IMR-90 (cell line): Measurements from ENCODE around the gene SF3B3. TPM values are rescaled to one million over a fixed set of nuclear protein-coding genes. Genes with fewer than 3 reads are reported as not detected.
A peak's percentile ranks its signal among the peaks of the same experiment; 100 is the strongest.

Source experiments
- ATAC-seq: fragments of 200-7000 bp; cut with Tn5 transposase; 2 replicates; pipeline ENCODE4 v1.9.1; 2020; ENCODE audit warnings: low read depth, mild to moderate bottlenecking, moderate library complexity
- BruUV-seq: library from RNA; stranded (reverse); fragments of 400-500 nt; replicated peaks from 2 replicates; lab custom pipeline; 2021; lab: Mats Ljungman, UMichigan
- CTCF ChIA-PET: fragments of 300-600 bp; formaldehyde crosslinking; extraction: SDS; loops from one replicate; lab custom pipeline; 2021; ENCODE audit warnings: antibody characterized with exemption; lab: Yijun Ruan, JAX
- POLR2A ChIA-PET: fragments of 300-600 bp; sonication (Branson Sonifier 250); formaldehyde crosslinking; loops from one replicate; lab custom pipeline; 2022; ENCODE audit warnings: antibody characterized with exemption; ENCODE audit not compliant: unreplicated experiment; lab: Charles Lee
- DNase-seq: peaks from one replicate; pipeline ENCODE4 v3.0.0; 2013
- H2AFZ ChIP-seq: replicated peaks from 2 replicates; pipeline ENCODE3; 2013; ENCODE audit warnings: low read length, mild to moderate bottlenecking; ENCODE audit not compliant: poor library complexity
- H2AK5ac ChIP-seq: 2 replicates; pipeline ENCODE4 v1.6.1; 2013; ENCODE audit warnings: low read depth, low read length, inconsistent platforms
- H2AK9ac ChIP-seq: replicated peaks from 2 replicates; pipeline ENCODE3; 2013; ENCODE audit warnings: mild to moderate bottlenecking, low read depth, low read length, moderate library complexity; ENCODE audit not compliant: poor library complexity
- H2BK120ac ChIP-seq: 2 replicates; pipeline ENCODE4 v1.6.1; 2013; ENCODE audit warnings: low read depth, low read length, inconsistent platforms
- H2BK15ac ChIP-seq: 3 replicates; pipeline ENCODE4 v1.6.1; 2013; ENCODE audit warnings: low read depth, low read length, inconsistent platforms
- H2BK20ac ChIP-seq: 2 replicates; pipeline ENCODE4 v1.6.1; 2013; ENCODE audit warnings: low read depth, mild to moderate bottlenecking, inconsistent platforms, low read length, moderate library complexity
- H2BK5ac ChIP-seq: 2 replicates; pipeline ENCODE4 v1.6.1; 2013; ENCODE audit warnings: mild to moderate bottlenecking, low read depth, low read length, inconsistent platforms; ENCODE audit not compliant: poor library complexity, severe bottlenecking
- H3K14ac ChIP-seq: replicated peaks from 2 replicates; pipeline ENCODE4 v1.6.1; 2013; ENCODE audit warnings: low read depth, low read length, inconsistent platforms
- H3K18ac ChIP-seq: 2 replicates; pipeline ENCODE4 v1.6.1; 2013; ENCODE audit warnings: low read depth, low read length, control low read depth
- H3K23ac ChIP-seq: 2 replicates; pipeline ENCODE4 v1.6.1; 2013; ENCODE audit warnings: low read depth, low read length, inconsistent platforms
- H3K27ac ChIP-seq: 2 replicates; pipeline ENCODE4 v1.5.1; 2013; ENCODE audit warnings: mild to moderate bottlenecking, control low read depth, low read length; ENCODE audit not compliant: insufficient read depth
- H3K27me3 ChIP-seq: 2 replicates; pipeline ENCODE4 v1.6.1; 2013; ENCODE audit warnings: low read length; ENCODE audit not compliant: control insufficient read depth, insufficient read depth
- H3K36me3 ChIP-seq: 2 replicates; pipeline ENCODE4 v1.6.1; 2013; ENCODE audit warnings: low read length, mixed read lengths; ENCODE audit not compliant: control insufficient read depth, insufficient read depth
- H3K4ac ChIP-seq: 2 replicates; pipeline ENCODE4 v1.6.1; 2013; ENCODE audit warnings: low read depth, low read length, inconsistent platforms
- H3K4me1 ChIP-seq: 2 replicates; pipeline ENCODE4 v1.6.1; 2013; ENCODE audit warnings: low read length, mixed read lengths; ENCODE audit not compliant: control insufficient read depth, insufficient read depth
- H3K4me2 ChIP-seq: 2 replicates; pipeline ENCODE4 v1.6.1; 2013; ENCODE audit warnings: low read depth, mild to moderate bottlenecking, control low read depth, low read length, moderate library complexity
- H3K4me3 ChIP-seq: 2 replicates; pipeline ENCODE4 v1.5.1; 2013; ENCODE audit warnings: low read depth, mild to moderate bottlenecking, control low read depth, low read length, moderate library complexity; ENCODE audit not compliant: insufficient read depth
- H3K56ac ChIP-seq: 2 replicates; pipeline ENCODE4 v1.6.1; 2013; ENCODE audit warnings: low read length, inconsistent platforms; ENCODE audit not compliant: insufficient read depth; ENCODE audit errors: extremely low read depth
- H3K79me1 ChIP-seq, 2 experiments: 2 replicates each; pipeline ENCODE4 v1.6.1; 2013; ENCODE audit warnings: low read length in 2 of 2, inconsistent platforms in 1 of 2, low read depth in 1 of 2
- H3K9ac ChIP-seq: 2 replicates; pipeline ENCODE4 v1.6.1; 2013; ENCODE audit warnings: low read depth, low read length, control low read depth
- H3K9me1 ChIP-seq: 2 replicates; pipeline ENCODE4 v1.6.1; 2013; ENCODE audit warnings: low read length, inconsistent platforms; ENCODE audit not compliant: insufficient read depth
- H3K9me3 ChIP-seq: 2 replicates; pipeline ENCODE4 v1.6.1; 2013; ENCODE audit warnings: low read length; ENCODE audit not compliant: control insufficient read depth, insufficient read depth
- H4K20me1 ChIP-seq: 2 replicates; pipeline ENCODE4 v1.6.1; 2013; ENCODE audit warnings: low read length, inconsistent platforms; ENCODE audit not compliant: insufficient read depth
- H4K5ac ChIP-seq: 2 replicates; pipeline ENCODE4 v1.6.1; 2013; ENCODE audit warnings: mild to moderate bottlenecking, low read depth, low read length, control low read depth
- H4K8ac ChIP-seq, 2 experiments: 2 replicates each; pipeline ENCODE4 v1.6.1; 2013; ENCODE audit warnings: low read depth in 2 of 2, low read length in 2 of 2, control low read depth in 1 of 2, inconsistent platforms in 1 of 2
- H4K91ac ChIP-seq: 2 replicates; pipeline ENCODE4 v1.6.1; 2013; ENCODE audit warnings: low read depth, low read length, inconsistent platforms; ENCODE audit not compliant: insufficient read depth
- CTCF ChIP-seq: conservative IDR thresholded peaks from 2 replicates; pipeline ENCODE4 v1.5.1; 2012; ENCODE audit warnings: mild to moderate bottlenecking, low read depth, low read length, improper control_type of control experiment
- RAD21 ChIP-seq: IDR thresholded peaks from 2 replicates; pipeline ENCODE4 v1.6.1; 2012; ENCODE audit warnings: low read length, improper control_type of control experiment
- RCOR1 ChIP-seq: IDR thresholded peaks from 2 replicates; pipeline ENCODE4 v1.6.1; 2012; ENCODE audit warnings: mild to moderate bottlenecking, low read length, improper control_type of control experiment; ENCODE audit not compliant: insufficient replicate concordance
- RFX5 ChIP-seq: IDR thresholded peaks from 2 replicates; pipeline ENCODE4 v1.8.0; 2012; ENCODE audit warnings: low read depth, mild to moderate bottlenecking, low read length, moderate library complexity
- USF2 ChIP-seq: fragments of 150-350 bp; IDR thresholded peaks from 2 replicates; pipeline ENCODE4 v1.6.1; 2017; ENCODE audit warnings: mild to moderate bottlenecking, antibody characterized with exemption, low read length, low read depth
- WGBS, 2 experiments: methylation state at CpG; one replicate each; pipeline versions ENCODE4 v1.1.5 to v1.1.7; 2013; ENCODE audit warnings: missing lambda C conversion rate in 2 of 2; ENCODE audit not compliant: insufficient read length in 1 of 2; ENCODE audit errors: extremely low coverage in 2 of 2; 5-methylcytosine and 5-hydroxymethylcytosine counted together
- dilution Hi-C: fragments of 300-500 bp; cut with HindIII; formaldehyde crosslinking; loops from one replicate; pipeline ENCODE4 v1.14.3; 2018; ENCODE audit warnings: low sequenced_read_pairs; ENCODE audit not compliant: unreplicated experiment
- in situ Hi-C: fragments of 300-500 bp; cut with MboI; formaldehyde crosslinking; loops from 3 replicates; pipeline ENCODE4 v1.14.3; 2019; ENCODE audit warnings: low sequenced_read_pairs, inconsistent platforms, mixed read lengths
- intact Hi-C: fragments of 100-400 bp; cut with micrococcal nuclease; formaldehyde crosslinking; loops from 2 replicates; pipeline ENCODE4 v1.10.0; 2022
- polyA plus RNA-seq, 3 experiments: library from polyadenylated mRNA; depleted of rRNA; stranded (reverse); fragments of >200 nt; gene quantifications; 2 replicates each; pipeline ENCODE4 v1.2.3, GENCODE V29; 2012; ENCODE audit warnings: low replicate concordance in 1 of 3
- total RNA-seq: library from RNA; depleted of rRNA; stranded (reverse); fragments of >200 nt; gene quantifications from 2 replicates; pipeline ENCODE4 v1.2.3, GENCODE V29; 2012
- TF ChIP-seq, protein P1 (sequence below): fragments of 150-350 bp; IDR thresholded peaks from 2 replicates; pipeline ENCODE4 v1.6.1; 2016; ENCODE audit warnings: low read depth, mild to moderate bottlenecking, low read length, moderate library complexity, borderline replicate concordance

Gene SF3B3
- total and polyA plus RNA-seq, 2 of the 4 experiments (the other 2 are of a cell fraction): 97.9 to 134 TPM

DNA sequence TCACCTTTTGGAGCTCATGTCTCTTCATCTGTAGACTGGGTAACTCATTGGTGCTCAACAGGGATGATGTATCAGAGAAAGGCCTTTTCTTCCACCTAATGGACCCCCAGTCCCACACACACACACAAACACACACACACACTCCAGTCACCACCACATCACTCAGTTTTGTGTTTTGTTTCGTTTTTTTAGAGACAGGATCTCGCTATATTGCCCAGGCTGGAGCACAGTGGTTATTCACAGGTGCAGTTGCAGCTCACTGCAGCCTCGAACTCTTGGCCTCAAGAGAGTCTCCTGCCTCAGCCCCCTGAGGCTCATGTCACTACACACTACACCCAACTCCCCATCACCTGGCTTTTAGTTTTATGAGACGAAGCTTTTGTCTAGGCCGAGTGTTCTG is 55.6 kb downstream of the SF3B3 start:
- no peak overlapping the region for H2BK5ac ChIP-seq
- H4K91ac ChIP-seq: no peak overlapping the region
- H3K18ac ChIP-seq: no peak overlapping the region
- no peak overlapping the region for H3K56ac ChIP-seq
- H3K4me3 ChIP-seq: no peak overlapping the region
- peak overlapping the region; percentile 5; the same call in 1 of the 2 replicates for H3K4ac ChIP-seq
- no TSS peak for BruUV-seq
- H2AK5ac ChIP-seq: peak overlapping the region; percentile 52; the same call in 1 of the 2 replicates
- ChIA-PET CTCF (no interaction called here), POLR2A (no interaction called here)
- H3K4me1 ChIP-seq: peaks cover 24% of the 10 kb centered on the region
- intact Hi-C loops (no loop called here), dilution Hi-C loops (no loop called here), in situ Hi-C loops (no loop called here)
- H3K23ac ChIP-seq: no peak overlapping the region
- no peak overlapping the region; the same call in 1 of the 2 replicates for H2BK120ac ChIP-seq
- no peak overlapping the region for H2BK20ac ChIP-seq
- H3K9ac ChIP-seq: no peak overlapping the region
- whole genome bisulfite sequencing, 2 experiments: 100% methylated on average over 1 of the region's 5 CpGs; no CpG with 5 or more reads in 1 of the 2 experiments
- H3K4me2 ChIP-seq: no peak overlapping the region
- H3K27ac ChIP-seq: no peak overlapping the region
- peak overlapping the region; percentile 17 for H2AFZ ChIP-seq
- H2BK15ac ChIP-seq: no peak overlapping the region
- peaks cover 3 to 30% of the 10 kb centered on the region in 2 experiments; a peak in 3 of 4 replicates for H3K79me1 ChIP-seq
- DNase-seq: no peak
- 0 out of 2 replicates have a peak overlapping the region, but pooled peaks have one; percentile 8 for H3K14ac ChIP-seq
- H4K5ac ChIP-seq: no peak overlapping the region
- TF ChIP-seq CTCF (no peak), USF2 (no peak), RFX5 (no peak), RCOR1 (no peak), RAD21 (no peak)
- TF ChIP-seq, protein P1, sequence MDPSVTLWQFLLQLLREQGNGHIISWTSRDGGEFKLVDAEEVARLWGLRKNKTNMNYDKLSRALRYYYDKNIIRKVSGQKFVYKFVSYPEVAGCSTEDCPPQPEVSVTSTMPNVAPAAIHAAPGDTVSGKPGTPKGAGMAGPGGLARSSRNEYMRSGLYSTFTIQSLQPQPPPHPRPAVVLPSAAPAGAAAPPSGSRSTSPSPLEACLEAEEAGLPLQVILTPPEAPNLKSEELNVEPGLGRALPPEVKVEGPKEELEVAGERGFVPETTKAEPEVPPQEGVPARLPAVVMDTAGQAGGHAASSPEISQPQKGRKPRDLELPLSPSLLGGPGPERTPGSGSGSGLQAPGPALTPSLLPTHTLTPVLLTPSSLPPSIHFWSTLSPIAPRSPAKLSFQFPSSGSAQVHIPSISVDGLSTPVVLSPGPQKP: no peak
- no peak overlapping the region for H2AK9ac ChIP-seq
- H4K20me1 ChIP-seq: peaks cover 14% of the 10 kb centered on the region
- H3K27me3 ChIP-seq: no peaks in the 10 kb centered on the region; the same call in 1 of the 2 replicates
- H4K8ac ChIP-seq: no peak overlapping the region
- no peaks in the 10 kb centered on the region for H3K9me3 ChIP-seq
- H3K9me1 ChIP-seq: peaks cover 22% of the 10 kb centered on the region
- H3K36me3 ChIP-seq: peaks cover 8% of the 10 kb centered on the region
- ATAC-seq: no peak
